Measurements from ENCODE around the gene UBE2V1.
"Not testable (repeated sequence)": the region's sequence is repeated elsewhere in the genome, so short reads cannot be mapped to it uniquely, and the experiment has no call there.

Gene UBE2V1
- total RNA-seq: 7.0 to 23.8 (median 10.6) reads per million in 9 experiments

- Mint-ChIP-seq H3K9me3 (no peaks in the 10 kb centered on the region), H3K36me3 (ENCODE audit: insufficient read depth) (peaks cover 19% of the 10 kb centered on the region), H3K4me1 (ENCODE audit: low read depth in 2 of 2) (peaks cover 68 to 75% of the 10 kb centered on the region in 2 donors), H3K4me3 (peak within 1 kb of the TSS; percentile 88 to 95), H3K27me3 (no peaks in the 10 kb centered on the region), H3K27ac (peak within 1 kb of the TSS; percentile 93 to 96)
- ATAC-seq (replicated peaks) (peak; percentile 57), DNase-seq (peak; percentile 78 to 79 (median 79))
These were observed at the start of gene UBE2V1 for GRCh38 chr20:50112512-50113419. TSS of gene UBE2V1 (minus strand) at chr20:50113150. CDS start at chr20:50113128, 22 bp downstream.

GRCh38 chr20:50161494-50161893 lies 48.5 kb upstream of the UBE2V1 start:
- not testable (repeated sequence) for H3K4me1 Mint-ChIP-seq (ENCODE audit: low read depth in 2 of 2); DNase-seq; H3K4me3 Mint-ChIP-seq; H3K27me3 Mint-ChIP-seq; H3K36me3 Mint-ChIP-seq (ENCODE audit: insufficient read depth); ATAC-seq (replicated peaks); H3K9me3 Mint-ChIP-seq
- peak overlapping the region in 1 of 2 donors; percentile 76 for H3K27ac Mint-ChIP-seq

GRCh38 chr20:50153500-50154377 lies 40.8 kb upstream of the UBE2V1 start, which contains the start of gene PEDS1:
TSS of gene PEDS1 (minus strand) at chr20:50153723. CDS start at chr20:50153637, 86 bp downstream.
- peaks cover 41 to 47% of the 10 kb centered on the region in 2 donors for H3K4me1 Mint-ChIP-seq (ENCODE audit: low read depth in 2 of 2)
- peak; percentile 96 for ATAC-seq (replicated peaks)
- H3K9me3 Mint-ChIP-seq: no peaks in the 10 kb centered on the region

GRCh38 chr20:50153153-50153499 lies 40.2 kb upstream of the UBE2V1 start:
- no peak for DNase-seq

More at GRCh38 chr20:50153500-50154377, 40.8 kb upstream of the UBE2V1 start, which contains the start of gene PEDS1:
- DNase-seq: peak; percentile 72 to 77 (median 72)
- Mint-ChIP-seq H3K27me3 (no peaks in the 10 kb centered on the region), H3K27ac (peak within 1 kb of the TSS; percentile 94 to 95), H3K36me3 (ENCODE audit: insufficient read depth) (peaks cover 6% of the 10 kb centered on the region), H3K4me3 (peak within 1 kb of the TSS; percentile 83 to 89)

GRCh38 chr20:50152394-50153152 lies 39.6 kb upstream of the UBE2V1 start:
- no peak for ATAC-seq (replicated peaks)

More at GRCh38 chr20:50153153-50153499, 40.2 kb upstream of the UBE2V1 start:
- Mint-ChIP-seq H3K9me3 (no peaks in the 10 kb centered on the region), H3K4me1 (ENCODE audit: low read depth in 2 of 2) (peaks cover 44 to 53% of the 10 kb centered on the region in 2 donors), H3K27me3 (no peaks in the 10 kb centered on the region), H3K36me3 (ENCODE audit: insufficient read depth) (peaks cover 8% of the 10 kb centered on the region), H3K4me3 (peak overlapping the region; percentile 83 to 89), H3K27ac (peak overlapping the region; percentile 94 to 95)
- peak; percentile 2 for ATAC-seq (replicated peaks)

GRCh38 chr20:50151034-50151743 lies 38.2 kb upstream of the UBE2V1 start:
- Mint-ChIP-seq H3K27ac (peak overlapping the region; percentile 94 to 95), H3K36me3 (ENCODE audit: insufficient read depth) (peaks cover 11% of the 10 kb centered on the region), H3K9me3 (no peaks in the 10 kb centered on the region), H3K4me3 (peak overlapping the region; percentile 83 to 89), H3K27me3 (no peaks in the 10 kb centered on the region), H3K4me1 (ENCODE audit: low read depth in 2 of 2) (peaks cover 61 to 69% of the 10 kb centered on the region in 2 donors)
- no peak for ATAC-seq (replicated peaks)
- no peak for DNase-seq

More at GRCh38 chr20:50152394-50153152, 39.6 kb upstream of the UBE2V1 start:
- Mint-ChIP-seq H3K36me3 (ENCODE audit: insufficient read depth) (peaks cover 10% of the 10 kb centered on the region), H3K4me1 (ENCODE audit: low read depth in 2 of 2) (peaks cover 47 to 57% of the 10 kb centered on the region in 2 donors), H3K27ac (peak overlapping the region; percentile 94 to 95), H3K27me3 (no peaks in the 10 kb centered on the region), H3K4me3 (peak overlapping the region; percentile 83 to 89), H3K9me3 (no peaks in the 10 kb centered on the region)
- no peak for DNase-seq

- H3K27me3 Mint-ChIP-seq: no peaks in the 10 kb centered on the region
- DNase-seq: no peak
- ATAC-seq (replicated peaks): no peak
- no peak overlapping the region for H3K4me3 Mint-ChIP-seq
- peak overlapping the region; percentile 67 to 95 for H3K27ac Mint-ChIP-seq
- no peaks in the 10 kb centered on the region for H3K9me3 Mint-ChIP-seq
- H3K4me1 Mint-ChIP-seq (ENCODE audit: low read depth in 2 of 2): peaks cover 65 to 74% of the 10 kb centered on the region in 2 donors
- peaks cover 15% of the 10 kb centered on the region for H3K36me3 Mint-ChIP-seq (ENCODE audit: insufficient read depth)
These were observed 36.7 kb upstream of the UBE2V1 start for GRCh38 chr20:50149481-50150254.

GRCh38 chr20:50146732-50147662 lies 34.0 kb upstream of the UBE2V1 start:
- H3K27ac Mint-ChIP-seq: peak overlapping the region; percentile 95 to 96
- peak overlapping the region; percentile 81 to 82 for H3K4me3 Mint-ChIP-seq
- ATAC-seq (replicated peaks): peak; percentile 99
- peaks cover 58 to 65% of the 10 kb centered on the region in 2 donors for H3K4me1 Mint-ChIP-seq (ENCODE audit: low read depth in 2 of 2)
- peaks cover 24% of the 10 kb centered on the region for H3K36me3 Mint-ChIP-seq (ENCODE audit: insufficient read depth)
- H3K9me3 Mint-ChIP-seq: no peaks in the 10 kb centered on the region
- no peaks in the 10 kb centered on the region for H3K27me3 Mint-ChIP-seq
- peak; percentile 65 to 67 (median 66) for DNase-seq

- ATAC-seq (replicated peaks) (no peak), DNase-seq (no peak)
- peak overlapping the region; percentile 95 to 96 for H3K27ac Mint-ChIP-seq
- H3K27me3 Mint-ChIP-seq: no peaks in the 10 kb centered on the region
- H3K4me3 Mint-ChIP-seq: peak overlapping the region; percentile 81 to 82
- H3K36me3 Mint-ChIP-seq (ENCODE audit: insufficient read depth): peaks cover 27% of the 10 kb centered on the region
- H3K4me1 Mint-ChIP-seq (ENCODE audit: low read depth in 2 of 2): peaks cover 54 to 57% of the 10 kb centered on the region in 2 donors
- no peaks in the 10 kb centered on the region for H3K9me3 Mint-ChIP-seq
These were observed 33.3 kb upstream of the UBE2V1 start for GRCh38 chr20:50146214-50146613.

- Mint-ChIP-seq H3K27ac (peak overlapping the region in 1 of 2 donors; percentile 95), H3K4me3 (no peak overlapping the region), H3K9me3 (no peaks in the 10 kb centered on the region), H3K4me1 (ENCODE audit: low read depth in 2 of 2) (peaks cover 49 to 52% of the 10 kb centered on the region in 2 donors), H3K36me3 (ENCODE audit: insufficient read depth) (peaks cover 32% of the 10 kb centered on the region), H3K27me3 (no peaks in the 10 kb centered on the region)
- ATAC-seq (replicated peaks) (no peak), DNase-seq (no peak)
These were observed 32.6 kb upstream of the UBE2V1 start for GRCh38 chr20:50145566-50145965.

GRCh38 chr20:50144362-50144761 lies 31.4 kb upstream of the UBE2V1 start:
- DNase-seq: no peak
- Mint-ChIP-seq H3K4me1 (ENCODE audit: low read depth in 2 of 2) (peaks cover 46 to 53% of the 10 kb centered on the region in 2 donors), H3K27me3 (no peaks in the 10 kb centered on the region), H3K36me3 (ENCODE audit: insufficient read depth) (peaks cover 39% of the 10 kb centered on the region), H3K9me3 (no peaks in the 10 kb centered on the region), H3K4me3 (no peak overlapping the region), H3K27ac (peak overlapping the region in 1 of 2 donors; percentile 19)
- ATAC-seq (replicated peaks): no peak
